ENCODE results near the gene SEC61A1. TPM values are rescaled to one million over a fixed set of nuclear protein-coding genes. Genes with fewer than 3 reads are reported as not detected.
A peak's percentile ranks its signal among the peaks of the same experiment; 100 is the strongest.

The SEC61A1 gene
- total RNA-seq, 1 donor from 2014 or later = 307 TPM

DNA sequence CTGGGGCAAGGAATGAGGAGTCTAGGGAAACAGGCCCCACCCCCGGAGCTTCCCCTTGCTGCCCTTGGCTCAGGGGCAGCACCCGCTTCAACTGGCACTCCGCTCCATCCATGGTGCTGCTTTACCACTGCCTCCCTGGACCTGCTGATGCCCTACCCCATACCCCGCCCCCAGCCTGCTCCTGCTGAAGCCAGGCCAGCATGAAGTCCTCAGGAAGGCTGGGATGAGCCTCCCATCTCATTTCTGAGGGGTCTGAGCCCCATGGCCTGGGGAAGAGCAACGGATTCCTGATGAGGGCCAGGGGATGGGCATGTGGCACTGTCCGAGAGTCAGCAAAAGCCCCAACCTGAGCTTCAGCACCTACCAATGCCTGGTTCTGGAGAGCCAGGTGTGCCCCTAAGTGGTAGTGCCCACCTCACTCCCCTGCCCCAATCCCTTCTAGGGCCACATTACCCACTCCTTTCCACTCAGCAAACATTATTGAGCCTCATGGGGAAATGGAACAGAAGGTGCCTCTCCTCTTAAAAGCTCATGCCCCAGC, 21.0 kb downstream of the SEC61A1 start:
- peaks cover 10% of the 10 kb centered on the region for H3K4me1 Mint-ChIP-seq (ENCODE audit: unreplicated experiment)
- peak; percentile 69 for DNase-seq (ENCODE audit: extremely low spot score, unreplicated experiment)
- H3K36me3 Mint-ChIP-seq (ENCODE audit: unreplicated experiment) = peaks cover 26% of the 10 kb centered on the region
- TF ChIP-seq, protein P1, sequence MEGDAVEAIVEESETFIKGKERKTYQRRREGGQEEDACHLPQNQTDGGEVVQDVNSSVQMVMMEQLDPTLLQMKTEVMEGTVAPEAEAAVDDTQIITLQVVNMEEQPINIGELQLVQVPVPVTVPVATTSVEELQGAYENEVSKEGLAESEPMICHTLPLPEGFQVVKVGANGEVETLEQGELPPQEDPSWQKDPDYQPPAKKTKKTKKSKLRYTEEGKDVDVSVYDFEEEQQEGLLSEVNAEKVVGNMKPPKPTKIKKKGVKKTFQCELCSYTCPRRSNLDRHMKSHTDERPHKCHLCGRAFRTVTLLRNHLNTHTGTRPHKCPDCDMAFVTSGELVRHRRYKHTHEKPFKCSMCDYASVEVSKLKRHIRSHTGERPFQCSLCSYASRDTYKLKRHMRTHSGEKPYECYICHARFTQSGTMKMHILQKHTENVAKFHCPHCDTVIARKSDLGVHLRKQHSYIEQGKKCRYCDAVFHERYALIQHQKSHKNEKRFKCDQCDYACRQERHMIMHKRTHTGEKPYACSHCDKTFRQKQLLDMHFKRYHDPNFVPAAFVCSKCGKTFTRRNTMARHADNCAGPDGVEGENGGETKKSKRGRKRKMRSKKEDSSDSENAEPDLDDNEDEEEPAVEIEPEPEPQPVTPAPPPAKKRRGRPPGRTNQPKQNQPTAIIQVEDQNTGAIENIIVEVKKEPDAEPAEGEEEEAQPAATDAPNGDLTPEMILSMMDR (IDR thresholded peaks at IDR 0.05) = no peak
- H3K27ac Mint-ChIP-seq (ENCODE audit: unreplicated experiment) = no peak overlapping the region
- no peaks in the 10 kb centered on the region for H3K9me3 Mint-ChIP-seq (ENCODE audit: unreplicated experiment)
- H3K27me3 Mint-ChIP-seq (ENCODE audit: unreplicated experiment) = no peaks in the 10 kb centered on the region
- no peak overlapping the region for H3K4me3 Mint-ChIP-seq (ENCODE audit: unreplicated experiment)

DNA sequence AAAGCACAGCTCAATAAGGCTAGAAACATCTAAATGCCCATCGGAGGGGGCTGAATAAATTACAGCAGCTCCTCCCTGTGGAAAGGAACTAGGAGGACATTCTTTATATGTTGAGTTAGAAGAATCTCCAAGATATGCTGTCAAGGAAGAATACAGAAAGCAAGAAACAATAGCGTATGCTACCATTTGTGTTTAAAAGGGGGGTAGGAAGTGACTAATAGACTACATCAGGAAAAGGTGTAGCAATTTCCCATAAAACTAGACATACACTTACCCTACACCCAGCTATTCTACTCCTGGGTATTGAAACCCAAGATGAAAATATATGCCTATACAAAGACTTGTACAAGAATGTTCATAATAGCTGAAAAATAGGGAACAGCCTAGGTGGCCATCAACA, 21.6 kb downstream of the SEC61A1 start:
- Mint-ChIP-seq H3K4me1 (ENCODE audit: unreplicated experiment) (peaks cover 10% of the 10 kb centered on the region), H3K27me3 (ENCODE audit: unreplicated experiment) (no peaks in the 10 kb centered on the region), H3K36me3 (ENCODE audit: unreplicated experiment) (peaks cover 27% of the 10 kb centered on the region), H3K9me3 (ENCODE audit: unreplicated experiment) (no peaks in the 10 kb centered on the region), H3K4me3 (ENCODE audit: unreplicated experiment) (no peak overlapping the region), H3K27ac (ENCODE audit: unreplicated experiment) (no peak overlapping the region)
- DNase-seq (ENCODE audit: extremely low spot score, unreplicated experiment) = no peak
- TF ChIP-seq, protein P1 (IDR thresholded peaks at IDR 0.05) = no peak

DNA sequence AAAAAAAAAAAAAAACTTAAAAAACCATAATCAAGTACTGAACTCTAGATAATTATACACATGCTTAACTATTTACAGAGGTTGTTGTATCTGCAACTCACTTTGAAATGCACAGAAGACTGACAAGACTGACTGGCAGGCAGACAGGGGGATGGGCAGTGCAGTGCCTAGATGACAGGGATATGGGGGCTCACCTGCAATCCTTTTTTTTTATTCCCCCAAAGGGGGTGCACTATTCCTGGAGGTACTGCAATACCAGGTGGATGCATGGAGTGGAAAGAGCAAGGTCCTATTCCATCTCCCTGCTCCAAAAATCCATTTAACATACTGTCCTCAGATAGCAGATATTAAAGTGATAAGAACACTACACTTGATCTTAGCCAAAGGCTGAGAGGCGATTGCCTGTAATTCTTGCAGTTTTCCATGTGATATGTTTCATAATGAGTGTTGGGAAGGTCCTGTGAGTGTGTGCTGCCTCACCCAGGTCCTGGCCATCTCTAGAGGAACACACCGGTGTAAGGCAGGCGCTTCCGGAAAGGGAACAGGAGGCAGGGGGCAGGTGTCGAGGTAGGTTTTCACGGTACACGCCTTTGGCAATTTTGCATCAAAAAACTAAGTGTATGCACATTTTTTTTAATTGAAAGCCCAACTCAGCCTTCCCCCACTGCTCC, 22.7 kb downstream of the SEC61A1 start:
- H3K4me3 Mint-ChIP-seq (ENCODE audit: unreplicated experiment) = peak overlapping the region; percentile 72
- peaks cover 21% of the 10 kb centered on the region for H3K36me3 Mint-ChIP-seq (ENCODE audit: unreplicated experiment)
- no peak overlapping the region for H3K27ac Mint-ChIP-seq (ENCODE audit: unreplicated experiment)
- H3K27me3 Mint-ChIP-seq (ENCODE audit: unreplicated experiment) = no peaks in the 10 kb centered on the region
- H3K4me1 Mint-ChIP-seq (ENCODE audit: unreplicated experiment) = peaks cover 15% of the 10 kb centered on the region
- DNase-seq (ENCODE audit: extremely low spot score, unreplicated experiment) = peak; percentile 64
- no peaks in the 10 kb centered on the region for H3K9me3 Mint-ChIP-seq (ENCODE audit: unreplicated experiment)
- TF ChIP-seq, protein P1 (IDR thresholded peaks at IDR 0.05) = no peak

DNA sequence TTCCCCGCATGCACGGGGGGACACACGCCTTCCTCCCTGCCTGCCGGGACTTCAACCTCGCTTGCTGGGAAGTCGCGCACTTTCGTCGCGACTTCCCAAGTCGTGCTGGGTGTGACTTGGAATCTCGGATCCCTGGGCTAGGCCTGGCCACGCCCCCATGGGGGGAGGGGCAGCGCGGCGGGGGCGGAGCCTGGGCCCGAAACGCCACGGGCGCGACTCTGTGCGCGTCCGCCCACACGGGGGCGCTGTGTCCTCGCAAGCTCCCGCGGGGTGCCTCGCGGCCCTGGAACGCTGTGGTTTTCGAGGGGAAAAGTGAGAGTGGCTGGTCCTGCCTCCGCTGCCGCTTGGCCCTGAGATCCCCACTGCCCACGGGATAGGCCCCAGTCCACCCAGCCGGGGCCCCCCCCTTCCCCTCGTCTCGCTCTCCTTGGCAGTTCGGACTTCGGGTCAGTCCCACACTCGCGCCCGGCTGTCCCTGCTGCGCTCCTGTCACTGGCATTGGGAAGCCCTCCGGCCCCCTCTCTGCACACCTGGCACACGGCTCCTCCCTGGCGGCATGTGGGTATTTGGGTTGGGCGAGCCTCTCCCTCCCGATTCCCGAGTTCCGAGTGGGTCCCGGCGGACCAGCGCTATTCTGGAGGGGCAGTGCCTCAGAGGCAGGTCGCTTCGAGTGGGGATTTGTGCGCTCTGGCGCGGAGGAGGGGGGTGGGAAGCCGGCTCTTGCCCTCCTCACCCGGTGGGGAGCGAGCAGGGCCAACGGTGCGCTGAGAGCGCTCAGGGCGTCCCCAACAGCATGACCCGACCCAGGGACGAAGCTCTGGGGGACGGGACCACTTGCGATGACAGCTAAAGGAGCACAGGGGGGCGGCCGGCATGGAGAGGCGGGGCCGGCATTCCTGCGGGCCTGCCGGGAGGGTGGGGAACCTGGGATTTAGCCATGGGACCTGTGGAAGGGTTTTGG, 23.6 kb downstream of the SEC61A1 start:
- TF ChIP-seq, protein P1 (IDR thresholded peaks at IDR 0.05) = peak; percentile 97
- Mint-ChIP-seq H3K27me3 (ENCODE audit: unreplicated experiment) (no peaks in the 10 kb centered on the region), H3K9me3 (ENCODE audit: unreplicated experiment) (no peaks in the 10 kb centered on the region), H3K36me3 (ENCODE audit: unreplicated experiment) (peaks cover 17% of the 10 kb centered on the region), H3K27ac (ENCODE audit: unreplicated experiment) (no peak overlapping the region), H3K4me3 (ENCODE audit: unreplicated experiment) (peak overlapping the region; percentile 72), H3K4me1 (ENCODE audit: unreplicated experiment) (peaks cover 22% of the 10 kb centered on the region)
- DNase-seq (ENCODE audit: extremely low spot score, unreplicated experiment) = peak; percentile 95
